Keratinocyte (primary cell): ENCODE measurements around the gene SRGAP3. TPM values are rescaled to one million over a fixed set of nuclear protein-coding genes. Genes with fewer than 3 reads are reported as not detected.

ENCODE experiments used
- DNase-seq: peaks from one replicate; pipeline ENCODE4 v3.0.0-alpha.2; 2011; ENCODE audit warnings: low read depth, missing footprints, low spot score
- FAIRE-seq: peaks from 2 replicates; lab custom pipeline; 2011; peaks lifted over from hg19 to GRCh38; lab: Jason Lieb, UNC
- H2AFZ ChIP-seq: 2 replicates; pipeline ENCODE4 v1.6.0; 2012; ENCODE audit warnings: low read length, control low read depth, inconsistent platforms; ENCODE audit not compliant: control insufficient read depth
- H3K27ac ChIP-seq: 2 replicates; pipeline ENCODE4 v1.5.1; 2011; ENCODE audit warnings: low read length; ENCODE audit not compliant: control insufficient read depth, insufficient read depth
- H3K27me3 ChIP-seq: 3 replicates; pipeline ENCODE4 v1.6.0; 2011; ENCODE audit warnings: low read length; ENCODE audit not compliant: control insufficient read depth, insufficient read depth; ENCODE audit errors: extremely low read depth
- H3K36me3 ChIP-seq, 2 experiments: 2 replicates in 1 of 2; 3 replicates in 1 of 2; pipeline ENCODE4 v1.5.1; 2011; ENCODE audit warnings: low read length in 2 of 2, mild to moderate bottlenecking in 1 of 2; ENCODE audit not compliant: control insufficient read depth in 2 of 2, insufficient read depth in 2 of 2; ENCODE audit errors: extremely low read depth in 1 of 2
- H3K4me1 ChIP-seq: 3 replicates; pipeline ENCODE4 v1.5.1; 2011; ENCODE audit warnings: low read length; ENCODE audit not compliant: control insufficient read depth, insufficient read depth; ENCODE audit errors: extremely low read depth
- H3K4me2 ChIP-seq: 3 replicates; pipeline ENCODE4 v1.6.0; 2011; ENCODE audit warnings: low read depth, low read length; ENCODE audit not compliant: control insufficient read depth, insufficient read depth; ENCODE audit errors: extremely low read depth
- H3K4me3 ChIP-seq, 3 experiments: fragments of 200-600 bp in 1 of 3; sonication (generic) in 1 of 3; 2 replicates in 2 of 3; 3 replicates in 1 of 3; pipeline ENCODE4 v1.5.1; 2011 to 2016; ENCODE audit warnings: low read length in 3 of 3, mild to moderate bottlenecking in 3 of 3, control low read depth in 2 of 3, inconsistent platforms in 1 of 3, low read depth in 1 of 3, mixed read lengths in 1 of 3, mixed run types in 1 of 3, moderate library complexity in 1 of 3; ENCODE audit not compliant: control insufficient read depth in 2 of 3, insufficient read depth in 2 of 3; ENCODE audit errors: extremely low read depth in 1 of 3
- H3K79me2 ChIP-seq: 2 replicates; pipeline ENCODE4 v1.6.0; 2012; ENCODE audit warnings: low read length; ENCODE audit not compliant: control insufficient read depth, insufficient read depth
- H3K9ac ChIP-seq: 3 replicates; pipeline ENCODE4 v1.6.0; 2011; ENCODE audit warnings: low read length; ENCODE audit not compliant: control insufficient read depth, insufficient read depth; ENCODE audit errors: extremely low read depth
- H3K9me1 ChIP-seq: 3 replicates; pipeline ENCODE4 v1.6.0; 2011; ENCODE audit warnings: low read length; ENCODE audit not compliant: control insufficient read depth, insufficient read depth; ENCODE audit errors: extremely low read depth
- H3K9me3 ChIP-seq: 2 replicates; pipeline ENCODE4 v1.5.1; 2012; ENCODE audit warnings: low read depth, low read length; ENCODE audit not compliant: control insufficient read depth
- H4K20me1 ChIP-seq: 3 replicates; pipeline ENCODE4 v1.6.0; 2011; ENCODE audit warnings: low read length; ENCODE audit not compliant: control insufficient read depth, insufficient read depth; ENCODE audit errors: extremely low read depth
- EZH2 ChIP-seq: IDR thresholded peaks from one replicate; pipeline ENCODE4 v1.6.1; 2012; ENCODE audit warnings: inconsistent platforms, mild to moderate bottlenecking, low read length, moderate library complexity
- dilution Hi-C: fragments of 300-500 bp; cut with MboI; formaldehyde crosslinking; loops from one replicate; pipeline ENCODE4 v1.7.0; 2020; ENCODE audit warnings: low sequenced_read_pairs; ENCODE audit not compliant: extremely low pct_ligation_motif_present
- polyA plus RNA-seq, 5 experiments: library from polyadenylated mRNA; depleted of rRNA in 3 of 5; stranded (reverse) in 3 of 5; stranded (forward) in 1 of 5; unstranded in 1 of 5; fragments of >200 nt; gene quantifications; 1 replicate in 1 of 5; 2 replicates in 3 of 5; 3 replicates in 1 of 5; pipeline versions ENCODE4 v1.2.1 to v1.2.3, GENCODE V29; 2011 to 2012; ENCODE audit warnings: missing spikeins in 2 of 5, low read depth in 1 of 5, low replicate concordance in 1 of 5
- TF ChIP-seq, protein P1 (sequence below), 3 experiments: IDR thresholded peaks in 1 of 3; conservative IDR thresholded peaks in 1 of 3; optimal IDR thresholded peaks in 1 of 3; 2 replicates in 2 of 3; 3 replicates in 1 of 3; pipeline versions ENCODE3 to v1.5.1; 2011; ENCODE audit warnings: low read length in 3 of 3, mild to moderate bottlenecking in 3 of 3, moderate library complexity in 2 of 3, control low read depth in 1 of 3, inconsistent platforms in 1 of 3; ENCODE audit not compliant: insufficient read depth in 2 of 3; ENCODE audit errors: extremely low read depth in 1 of 3

The SRGAP3 gene
- polyA plus RNA-seq, 1 donor (not counting 4 experiments of a cell fraction or from before 2014, with no cell fraction given): 7.2 TPM

DNA sequence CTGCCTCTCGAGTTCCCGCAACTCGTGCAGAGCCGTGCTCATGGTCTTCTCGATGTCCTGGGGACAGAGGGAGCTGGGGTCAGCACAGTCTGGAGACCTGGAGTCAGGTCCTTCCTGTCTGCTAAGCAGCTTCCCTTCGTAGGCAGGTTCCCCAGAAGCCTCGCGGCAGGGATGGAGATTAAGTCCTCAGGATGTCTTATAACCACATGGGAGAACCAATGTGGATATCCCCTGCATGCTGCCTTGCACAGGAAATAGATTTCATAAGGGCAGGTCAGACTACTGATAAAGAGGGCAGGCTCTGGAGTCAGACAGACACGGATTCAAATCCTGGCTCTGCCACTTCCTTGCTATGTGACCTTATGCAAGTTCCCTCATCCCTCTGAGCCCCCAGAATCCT lies 263.6 kb downstream of the SRGAP3 start:
- H3K27ac ChIP-seq: no peak overlapping the region
- no peak for DNase-seq
- H3K4me3 ChIP-seq: no peak overlapping the region
- no peak overlapping the region for H3K9ac ChIP-seq
- H2AFZ ChIP-seq: no peak overlapping the region
- dilution Hi-C loops: loop anchor here (25.0 kb wide), 1 partner anchor 326 kb away; no protein-coding TSS in a partner anchor
- no peak for FAIRE-seq
- no peaks in the 10 kb centered on the region for H3K79me2 ChIP-seq
- H3K9me3 ChIP-seq: no peaks in the 10 kb centered on the region
- H3K27me3 ChIP-seq: peaks cover 3% of the 10 kb centered on the region
- H3K36me3 ChIP-seq: peaks cover 0 to under 1% of the 10 kb centered on the region in 2 experiments
- no peaks in the 10 kb centered on the region for H3K9me1 ChIP-seq
- no peak overlapping the region for H3K4me2 ChIP-seq
- TF ChIP-seq, protein P1, sequence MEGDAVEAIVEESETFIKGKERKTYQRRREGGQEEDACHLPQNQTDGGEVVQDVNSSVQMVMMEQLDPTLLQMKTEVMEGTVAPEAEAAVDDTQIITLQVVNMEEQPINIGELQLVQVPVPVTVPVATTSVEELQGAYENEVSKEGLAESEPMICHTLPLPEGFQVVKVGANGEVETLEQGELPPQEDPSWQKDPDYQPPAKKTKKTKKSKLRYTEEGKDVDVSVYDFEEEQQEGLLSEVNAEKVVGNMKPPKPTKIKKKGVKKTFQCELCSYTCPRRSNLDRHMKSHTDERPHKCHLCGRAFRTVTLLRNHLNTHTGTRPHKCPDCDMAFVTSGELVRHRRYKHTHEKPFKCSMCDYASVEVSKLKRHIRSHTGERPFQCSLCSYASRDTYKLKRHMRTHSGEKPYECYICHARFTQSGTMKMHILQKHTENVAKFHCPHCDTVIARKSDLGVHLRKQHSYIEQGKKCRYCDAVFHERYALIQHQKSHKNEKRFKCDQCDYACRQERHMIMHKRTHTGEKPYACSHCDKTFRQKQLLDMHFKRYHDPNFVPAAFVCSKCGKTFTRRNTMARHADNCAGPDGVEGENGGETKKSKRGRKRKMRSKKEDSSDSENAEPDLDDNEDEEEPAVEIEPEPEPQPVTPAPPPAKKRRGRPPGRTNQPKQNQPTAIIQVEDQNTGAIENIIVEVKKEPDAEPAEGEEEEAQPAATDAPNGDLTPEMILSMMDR (optimal IDR thresholded peaks at IDR 0.05 in 1 of 3, IDR thresholded peaks at IDR 0.05 in 1 of 3, conservative IDR thresholded peaks at IDR 0.05 in 1 of 3; ENCODE audit: extremely low read depth in 1 of 3, insufficient read depth in 2 of 3, low read length in 3 of 3): no peak
- TF ChIP-seq EZH2: no peak
- H4K20me1 ChIP-seq: no peaks in the 10 kb centered on the region
- H3K4me1 ChIP-seq: no peaks in the 10 kb centered on the region

DNA sequence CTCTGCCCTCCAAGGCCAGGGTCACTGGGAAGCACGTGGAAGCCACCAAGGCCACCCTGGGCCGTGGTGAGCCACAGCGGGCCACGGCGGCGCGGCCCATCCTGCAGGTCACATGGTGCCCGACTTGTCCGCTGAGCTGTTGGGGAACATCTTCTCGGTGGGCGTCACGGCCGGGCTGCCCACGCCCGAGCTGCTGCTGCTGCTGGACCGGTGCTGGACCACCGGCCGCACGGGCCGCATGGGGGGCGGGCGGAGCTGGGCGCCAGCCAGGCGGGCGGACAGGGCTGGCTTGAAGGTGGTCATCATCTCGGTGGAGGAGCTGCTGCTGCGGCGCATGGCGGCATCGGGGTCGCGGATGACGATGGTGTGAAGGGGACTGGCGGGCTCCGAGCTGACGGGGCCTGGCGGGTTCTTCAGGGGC lies 264.0 kb downstream of the SRGAP3 start:
- Histone ChIP-seq H3K4me1 (no peaks in the 10 kb centered on the region), H3K36me3 (no peaks in the 10 kb centered on the region), H2AFZ (no peak overlapping the region), H3K9me1 (no peaks in the 10 kb centered on the region), H3K9me3 (no peaks in the 10 kb centered on the region), H3K79me2 (no peaks in the 10 kb centered on the region), H3K4me3 (no peak overlapping the region), H4K20me1 (no peaks in the 10 kb centered on the region), H3K27ac (no peak overlapping the region), H3K4me2 (no peak overlapping the region), H3K9ac (no peak overlapping the region), H3K27me3 (peaks cover 4% of the 10 kb centered on the region)
- FAIRE-seq: no peak
- TF ChIP-seq, protein P1 (optimal IDR thresholded peaks at IDR 0.05 in 1 of 3, IDR thresholded peaks at IDR 0.05 in 1 of 3, conservative IDR thresholded peaks at IDR 0.05 in 1 of 3; ENCODE audit: extremely low read depth in 1 of 3, insufficient read depth in 2 of 3, low read length in 3 of 3): no peak
- TF ChIP-seq EZH2: no peak
- dilution Hi-C loops: loop anchor here (25.0 kb wide), 1 partner anchor 327 kb away; no protein-coding TSS in a partner anchor
- DNase-seq: no peak
